Fibroblast of skin of right quadriceps (primary cell): ENCODE data around the gene CUX1.
"Not testable (repeated sequence)": the region's sequence is repeated elsewhere in the genome, so short reads cannot be mapped to it uniquely, and the experiment has no call there.

Experiments
- DNase-seq: peaks from one replicate; pipeline ENCODE4 v3.0.0-alpha.2; 2013

CUX1 gene

GRCh38 chr7:102296514-102296913 is 479.1 kb downstream of the CUX1 start:
- DNase-seq, result no peak

GRCh38 chr7:102297487-102298218 is 480.2 kb downstream of the CUX1 start:
- DNase-seq, result no peak

GRCh38 chr7:102300643-102301221 is 483.3 kb downstream of the CUX1 start:
- DNase-seq, result no peak

GRCh38 chr7:102301367-102301766 is 483.9 kb downstream of the CUX1 start:
- not testable (repeated sequence) for DNase-seq

- no peak for DNase-seq
These were observed 484.6 kb downstream of the CUX1 start for GRCh38 chr7:102302025-102302424.

GRCh38 chr7:102303669-102304422 is 486.4 kb downstream of the CUX1 start:
- no peak for DNase-seq

- DNase-seq, result no peak
These were observed 487.2 kb downstream of the CUX1 start for GRCh38 chr7:102304668-102305067.

- DNase-seq, result no peak
These were observed 488.2 kb downstream of the CUX1 start for GRCh38 chr7:102305414-102306268.

- peak; percentile 28 for DNase-seq
These were observed 489.7 kb downstream of the CUX1 start for GRCh38 chr7:102306916-102307677.

- DNase-seq, result no peak
These were observed 493.0 kb downstream of the CUX1 start for GRCh38 chr7:102310414-102310815.

GRCh38 chr7:102312317-102312716 is 494.9 kb downstream of the CUX1 start:
- no peak for DNase-seq

GRCh38 chr7:102313997-102314780 is 496.8 kb downstream of the CUX1 start:
- no peak for DNase-seq

GRCh38 chr7:102317231-102318059 is 500.0 kb downstream of the CUX1 start:
- DNase-seq, result no peak

GRCh38 chr7:102318482-102318971 is 501.1 kb downstream of the CUX1 start:
- no peak for DNase-seq

- no peak for DNase-seq
These were observed 502.2 kb downstream of the CUX1 start for GRCh38 chr7:102319671-102320070.

- DNase-seq, result no peak
These were observed 502.8 kb downstream of the CUX1 start for GRCh38 chr7:102320181-102320580.

GRCh38 chr7:102320601-102321350 is 503.4 kb downstream of the CUX1 start:
- no peak for DNase-seq

GRCh38 chr7:102321351-102322201 is 504.1 kb downstream of the CUX1 start:
- no peak for DNase-seq
